ENCODE results near the gene SLC4A2. TPM values are rescaled to one million over a fixed set of nuclear protein-coding genes. Genes with fewer than 3 reads are reported as not detected.
A peak's percentile ranks its signal among the peaks of the same experiment; 100 is the strongest.

SLC4A2 gene
- total RNA-seq, 1 donor from 2014 or later: 128 TPM

DNA sequence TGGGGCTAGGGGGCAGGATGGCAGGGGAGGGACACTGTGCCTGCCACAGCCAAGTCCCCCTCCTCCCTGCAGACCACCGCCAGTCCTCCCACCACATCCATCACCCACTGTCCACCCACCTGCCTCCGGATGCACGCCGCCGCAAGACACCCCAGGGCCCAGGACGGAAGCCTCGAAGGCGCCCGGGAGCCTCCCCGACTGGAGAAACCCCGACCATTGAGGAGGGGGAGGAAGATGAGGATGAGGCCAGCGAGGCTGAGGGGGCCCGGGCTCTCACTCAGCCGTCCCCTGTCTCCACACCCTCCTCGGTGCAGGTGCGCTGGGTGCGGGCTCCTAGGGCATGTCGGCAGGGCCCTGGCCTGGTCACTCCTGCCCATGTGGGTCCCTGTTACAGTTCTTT is 5.1 kb downstream of the SLC4A2 start:
- H3K27ac Mint-ChIP-seq: no peak overlapping the region
- no peak overlapping the region for H3K4me3 Mint-ChIP-seq
- intact Hi-C loops (cut with micrococcal nuclease): no loop called here
- H3K36me3 Mint-ChIP-seq (ENCODE audit: low read depth): peaks cover 7% of the 10 kb centered on the region
- H3K9me3 Mint-ChIP-seq: no peaks in the 10 kb centered on the region
- H3K4me1 Mint-ChIP-seq (ENCODE audit: low read depth): peaks cover 17% of the 10 kb centered on the region
- no peaks in the 10 kb centered on the region for H3K27me3 Mint-ChIP-seq (ENCODE audit: insufficient read depth)
- no peak for DNase-seq (ENCODE audit: low spot score)

DNA sequence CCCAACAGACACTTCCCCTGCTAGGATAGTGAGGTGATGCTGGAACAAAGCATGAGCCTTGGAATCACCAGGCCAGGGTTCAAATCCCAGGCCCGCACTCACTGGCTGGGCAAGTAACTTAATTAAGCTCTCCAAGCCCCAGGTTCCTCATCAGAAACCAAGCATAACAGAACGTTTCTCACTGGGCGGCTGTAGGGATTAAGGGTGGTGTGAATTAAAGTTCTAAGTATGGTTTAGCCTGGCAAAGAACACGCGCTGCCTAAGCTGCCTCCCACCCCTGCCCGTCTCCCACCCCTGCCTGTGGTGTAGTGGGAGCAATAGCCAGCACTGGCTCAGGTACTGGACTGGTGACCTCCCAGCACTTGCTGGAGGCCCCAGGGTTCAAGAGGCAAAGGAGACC is 5.6 kb downstream of the SLC4A2 start:
- H3K9me3 Mint-ChIP-seq: no peaks in the 10 kb centered on the region
- no peak overlapping the region for H3K4me3 Mint-ChIP-seq
- H3K36me3 Mint-ChIP-seq (ENCODE audit: low read depth): peaks cover 7% of the 10 kb centered on the region
- no peaks in the 10 kb centered on the region for H3K27me3 Mint-ChIP-seq (ENCODE audit: insufficient read depth)
- intact Hi-C loops (cut with micrococcal nuclease): no loop called here
- peaks cover 17% of the 10 kb centered on the region for H3K4me1 Mint-ChIP-seq (ENCODE audit: low read depth)
- no peak for DNase-seq (ENCODE audit: low spot score)
- H3K27ac Mint-ChIP-seq: no peak overlapping the region

DNA sequence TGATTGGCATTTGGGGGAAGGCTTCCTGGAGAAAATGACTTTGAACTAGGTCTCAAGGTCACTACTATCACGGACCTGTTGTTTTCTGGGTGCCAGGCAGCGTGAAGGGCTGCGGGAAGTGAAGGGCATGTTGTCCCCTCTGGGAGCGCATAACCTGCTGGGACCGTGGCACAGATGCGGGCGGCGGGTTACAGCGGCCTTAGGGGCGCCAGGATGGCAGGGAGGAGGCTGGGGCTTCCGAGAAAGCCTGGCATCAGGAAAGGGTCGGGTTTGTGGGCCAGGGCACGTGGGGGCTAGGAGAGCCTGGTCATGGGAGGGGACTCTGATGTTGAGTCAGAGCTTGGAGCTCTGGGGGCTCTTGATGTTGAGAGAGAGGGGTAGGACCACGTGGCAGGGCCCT is 6.1 kb downstream of the SLC4A2 start:
- Mint-ChIP-seq H3K4me1 (ENCODE audit: low read depth) (peaks cover 14% of the 10 kb centered on the region), H3K36me3 (ENCODE audit: low read depth) (peaks cover 7% of the 10 kb centered on the region), H3K27ac (no peak overlapping the region), H3K4me3 (no peak overlapping the region), H3K27me3 (ENCODE audit: insufficient read depth) (no peaks in the 10 kb centered on the region), H3K9me3 (no peaks in the 10 kb centered on the region)
- intact Hi-C loops (cut with micrococcal nuclease): no loop called here
- no peak for DNase-seq (ENCODE audit: low spot score)

DNA sequence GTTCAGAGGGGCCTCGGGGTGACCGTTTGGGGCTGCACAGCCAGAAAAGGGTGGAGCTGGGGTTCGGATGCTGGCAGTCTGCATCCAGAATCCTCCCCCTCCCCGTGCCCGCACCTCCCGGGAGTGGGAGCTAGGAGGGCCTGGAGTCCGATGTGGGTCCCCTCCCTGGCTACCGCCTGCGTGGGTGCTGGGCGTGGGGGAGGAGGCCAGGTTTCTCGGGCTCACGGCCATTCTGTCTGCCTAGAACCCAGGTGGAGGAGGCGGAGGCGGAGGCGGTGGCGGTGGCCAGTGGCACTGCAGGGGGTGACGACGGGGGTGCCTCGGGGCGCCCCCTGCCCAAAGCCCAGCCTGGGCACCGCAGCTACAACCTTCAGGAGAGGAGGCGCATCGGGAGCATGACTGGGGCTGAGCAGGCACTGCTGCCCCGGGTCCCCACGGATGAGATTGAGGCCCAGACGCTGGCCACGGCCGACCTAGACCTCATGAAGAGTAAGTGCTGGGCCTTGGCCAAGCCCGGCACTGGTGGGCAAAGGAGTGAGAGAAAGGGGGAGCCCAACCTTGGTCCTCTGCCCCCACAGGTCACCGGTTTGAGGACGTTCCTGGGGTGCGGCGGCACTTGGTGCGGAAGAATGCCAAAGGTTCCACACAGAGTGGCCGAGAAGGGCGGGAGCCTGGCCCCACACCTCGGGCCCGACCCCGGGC is 7.0 kb downstream of the SLC4A2 start:
- Mint-ChIP-seq H3K4me1 (ENCODE audit: low read depth) (peaks cover 5% of the 10 kb centered on the region), H3K27me3 (ENCODE audit: insufficient read depth) (no peaks in the 10 kb centered on the region), H3K36me3 (ENCODE audit: low read depth) (peaks cover 7% of the 10 kb centered on the region), H3K9me3 (no peaks in the 10 kb centered on the region), H3K4me3 (no peak overlapping the region), H3K27ac (no peak overlapping the region)
- no peak for DNase-seq (ENCODE audit: low spot score)
- intact Hi-C loops (cut with micrococcal nuclease): no loop called here

DNA sequence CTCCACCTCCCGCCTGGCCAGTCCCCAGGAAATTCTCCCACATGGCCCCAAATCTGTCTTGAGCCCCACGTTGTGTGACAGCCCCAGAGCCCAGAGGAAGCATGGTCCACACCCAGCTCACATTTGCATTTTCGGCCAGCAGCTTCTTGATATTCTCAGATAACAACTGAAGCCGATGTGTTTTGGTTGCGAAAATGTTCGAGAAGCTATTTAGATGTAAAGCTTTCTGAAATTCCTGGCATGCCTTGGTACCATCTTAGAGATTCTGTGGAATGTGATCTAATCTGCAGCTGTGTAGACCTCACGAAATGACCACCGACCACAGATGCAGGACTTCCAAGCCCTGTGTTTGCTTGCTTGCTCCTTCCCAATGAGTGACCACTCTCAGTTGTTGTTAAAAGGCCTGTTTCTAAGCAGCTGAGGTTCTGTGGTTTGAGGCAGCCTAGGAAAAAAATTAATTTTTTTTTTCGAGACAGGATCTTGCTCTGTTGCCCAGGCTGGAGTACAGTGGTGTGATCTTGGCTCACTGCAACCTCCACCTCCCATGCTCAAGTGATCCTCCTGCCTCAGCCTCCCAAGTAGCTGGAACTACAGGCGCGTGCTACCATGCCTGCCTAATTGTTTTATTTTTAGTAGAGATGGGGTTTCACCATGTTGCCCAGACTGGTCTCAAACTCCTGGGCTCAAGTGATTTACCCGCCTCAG is 8.8 kb downstream of the SLC4A2 start:
- no peak overlapping the region for H3K27ac Mint-ChIP-seq

DNA sequence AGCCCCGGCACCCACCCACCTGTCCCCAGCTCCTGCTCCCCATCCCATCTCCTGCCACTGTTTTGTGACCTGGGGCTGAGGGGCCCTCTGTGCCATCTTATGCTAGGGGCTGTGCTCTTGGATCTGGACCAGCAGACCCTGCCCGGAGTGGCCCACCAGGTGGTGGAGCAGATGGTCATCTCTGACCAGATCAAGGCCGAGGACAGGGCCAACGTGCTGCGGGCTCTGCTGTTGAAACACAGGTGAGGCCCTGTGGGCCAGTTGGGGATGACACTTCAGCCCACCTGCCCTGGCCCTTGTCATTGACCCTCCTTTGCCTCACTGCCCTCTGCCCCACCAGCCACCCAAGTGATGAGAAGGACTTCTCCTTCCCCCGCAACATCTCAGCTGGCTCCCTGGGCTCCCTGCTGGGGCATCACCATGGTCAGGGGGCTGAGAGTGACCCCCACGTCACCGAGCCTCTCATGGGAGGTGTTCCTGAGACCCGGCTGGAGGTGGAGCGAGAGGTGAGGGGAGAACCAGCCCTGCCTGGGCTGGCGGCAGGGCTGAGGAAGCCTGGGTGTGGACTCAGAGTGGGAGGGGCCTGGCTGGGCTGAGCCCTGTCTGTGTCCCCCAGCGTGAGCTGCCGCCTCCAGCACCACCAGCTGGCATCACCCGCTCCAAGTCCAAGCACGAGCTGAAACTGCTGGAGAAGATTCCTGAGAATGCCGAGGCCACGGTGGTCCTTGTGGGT is 10.6 kb downstream of the SLC4A2 start:
- DNase-seq (ENCODE audit: low spot score): no peak
- Mint-ChIP-seq H3K4me3 (no peak overlapping the region), H3K4me1 (ENCODE audit: low read depth) (no peaks in the 10 kb centered on the region), H3K36me3 (ENCODE audit: low read depth) (peaks cover 17% of the 10 kb centered on the region), H3K27me3 (ENCODE audit: insufficient read depth) (no peaks in the 10 kb centered on the region), H3K9me3 (no peaks in the 10 kb centered on the region), H3K27ac (no peak overlapping the region)
- intact Hi-C loops (cut with micrococcal nuclease): no loop called here

More for the DNA sequence above, 8.8 kb downstream of the SLC4A2 start:
- Mint-ChIP-seq H3K27me3 (ENCODE audit: insufficient read depth) (no peaks in the 10 kb centered on the region), H3K36me3 (ENCODE audit: low read depth) (peaks cover 12% of the 10 kb centered on the region), H3K9me3 (no peaks in the 10 kb centered on the region), H3K4me3 (no peak overlapping the region), H3K4me1 (ENCODE audit: low read depth) (no peaks in the 10 kb centered on the region)
- intact Hi-C loops (cut with micrococcal nuclease): no loop called here
- no peak for DNase-seq (ENCODE audit: low spot score)

DNA sequence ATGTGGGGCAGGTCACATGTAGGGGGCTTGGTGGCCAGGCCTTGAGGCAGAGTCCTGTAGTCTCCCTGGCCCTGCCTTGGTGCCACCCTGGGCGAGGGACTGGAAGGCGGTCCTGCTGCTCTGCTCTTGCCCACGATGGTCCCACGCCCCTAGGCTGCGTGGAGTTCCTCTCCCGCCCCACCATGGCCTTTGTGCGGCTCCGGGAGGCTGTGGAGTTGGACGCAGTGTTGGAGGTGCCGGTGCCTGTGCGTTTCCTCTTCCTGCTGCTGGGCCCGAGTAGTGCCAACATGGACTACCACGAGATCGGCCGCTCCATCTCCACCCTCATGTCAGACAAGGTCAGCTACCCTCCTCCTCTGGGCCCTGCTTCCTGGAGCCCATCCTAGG is 11.2 kb downstream of the SLC4A2 start:
- no peaks in the 10 kb centered on the region for H3K4me1 Mint-ChIP-seq (ENCODE audit: low read depth)
- no peak overlapping the region for H3K4me3 Mint-ChIP-seq
- no peak for DNase-seq (ENCODE audit: low spot score)
- peak overlapping the region; percentile 18 for H3K27ac Mint-ChIP-seq
- intact Hi-C loops (cut with micrococcal nuclease): no loop called here
- H3K27me3 Mint-ChIP-seq (ENCODE audit: insufficient read depth): no peaks in the 10 kb centered on the region
- no peaks in the 10 kb centered on the region for H3K9me3 Mint-ChIP-seq
- H3K36me3 Mint-ChIP-seq (ENCODE audit: low read depth): peaks cover 15% of the 10 kb centered on the region

DNA sequence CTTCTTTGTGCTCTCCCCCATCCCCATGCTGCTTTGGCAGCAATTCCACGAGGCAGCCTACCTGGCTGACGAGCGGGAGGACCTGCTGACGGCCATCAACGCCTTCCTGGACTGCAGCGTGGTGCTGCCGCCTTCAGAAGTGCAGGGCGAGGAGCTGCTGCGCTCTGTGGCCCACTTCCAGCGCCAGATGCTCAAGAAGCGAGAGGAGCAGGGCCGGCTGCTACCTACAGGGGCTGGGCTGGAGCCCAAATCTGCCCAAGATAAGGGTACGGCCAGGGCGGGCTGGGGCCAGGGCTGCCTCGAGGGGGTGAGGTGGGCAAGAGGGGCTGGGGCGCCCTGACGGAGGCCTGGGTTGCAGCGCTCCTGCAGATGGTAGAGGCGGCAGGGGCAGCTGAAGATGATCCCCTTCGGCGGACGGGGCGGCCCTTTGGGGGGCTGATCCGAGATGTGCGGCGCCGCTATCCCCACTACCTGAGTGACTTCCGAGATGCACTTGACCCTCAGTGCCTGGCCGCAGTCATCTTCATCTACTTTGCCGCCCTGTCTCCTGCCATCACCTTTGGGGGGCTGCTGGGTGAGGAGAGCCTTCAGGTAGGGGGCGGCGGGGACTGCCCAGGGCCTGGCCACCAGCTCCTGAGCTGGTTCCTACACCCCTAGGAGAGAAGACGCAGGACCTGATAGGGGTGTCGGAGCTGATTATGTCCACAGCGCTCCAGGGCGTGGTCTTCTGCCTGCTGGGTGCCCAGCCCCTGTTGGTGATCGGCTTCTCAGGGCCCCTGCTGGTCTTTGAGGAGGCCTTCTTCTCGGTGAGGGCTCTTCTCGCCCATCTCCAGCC is 11.9 kb downstream of the SLC4A2 start:
- Mint-ChIP-seq H3K4me3 (no peak overlapping the region), H3K4me1 (ENCODE audit: low read depth) (no peaks in the 10 kb centered on the region), H3K27ac (no peak overlapping the region), H3K36me3 (ENCODE audit: low read depth) (peaks cover 21% of the 10 kb centered on the region), H3K9me3 (no peaks in the 10 kb centered on the region), H3K27me3 (ENCODE audit: insufficient read depth) (no peaks in the 10 kb centered on the region)
- no peak for DNase-seq (ENCODE audit: low spot score)
- intact Hi-C loops (cut with micrococcal nuclease): no loop called here

DNA sequence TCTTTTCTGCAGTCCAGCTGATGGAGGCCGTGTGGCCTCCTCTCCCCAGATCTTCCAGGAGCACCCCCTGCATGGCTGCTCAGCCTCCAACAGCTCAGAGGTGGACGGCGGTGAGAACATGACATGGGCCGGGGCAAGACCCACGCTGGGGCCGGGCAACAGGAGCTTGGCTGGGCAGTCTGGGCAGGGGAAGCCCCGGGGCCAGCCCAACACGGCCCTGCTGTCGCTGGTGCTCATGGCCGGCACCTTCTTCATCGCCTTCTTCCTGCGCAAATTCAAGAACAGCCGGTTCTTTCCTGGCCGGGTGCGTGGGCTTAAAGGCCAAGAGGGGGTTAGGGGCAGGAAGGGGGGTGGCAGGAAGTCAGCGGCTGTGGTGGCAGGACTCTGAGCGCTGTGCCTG is 14.6 kb downstream of the SLC4A2 start:
- H3K27ac Mint-ChIP-seq: no peak overlapping the region
- H3K36me3 Mint-ChIP-seq (ENCODE audit: low read depth): peaks cover 28% of the 10 kb centered on the region
- H3K4me3 Mint-ChIP-seq: no peak overlapping the region
- no peaks in the 10 kb centered on the region for H3K9me3 Mint-ChIP-seq
- DNase-seq (ENCODE audit: low spot score): no peak
- intact Hi-C loops (cut with micrococcal nuclease): no loop called here
- H3K27me3 Mint-ChIP-seq (ENCODE audit: insufficient read depth): no peaks in the 10 kb centered on the region
- H3K4me1 Mint-ChIP-seq (ENCODE audit: low read depth): peaks cover 9% of the 10 kb centered on the region

DNA sequence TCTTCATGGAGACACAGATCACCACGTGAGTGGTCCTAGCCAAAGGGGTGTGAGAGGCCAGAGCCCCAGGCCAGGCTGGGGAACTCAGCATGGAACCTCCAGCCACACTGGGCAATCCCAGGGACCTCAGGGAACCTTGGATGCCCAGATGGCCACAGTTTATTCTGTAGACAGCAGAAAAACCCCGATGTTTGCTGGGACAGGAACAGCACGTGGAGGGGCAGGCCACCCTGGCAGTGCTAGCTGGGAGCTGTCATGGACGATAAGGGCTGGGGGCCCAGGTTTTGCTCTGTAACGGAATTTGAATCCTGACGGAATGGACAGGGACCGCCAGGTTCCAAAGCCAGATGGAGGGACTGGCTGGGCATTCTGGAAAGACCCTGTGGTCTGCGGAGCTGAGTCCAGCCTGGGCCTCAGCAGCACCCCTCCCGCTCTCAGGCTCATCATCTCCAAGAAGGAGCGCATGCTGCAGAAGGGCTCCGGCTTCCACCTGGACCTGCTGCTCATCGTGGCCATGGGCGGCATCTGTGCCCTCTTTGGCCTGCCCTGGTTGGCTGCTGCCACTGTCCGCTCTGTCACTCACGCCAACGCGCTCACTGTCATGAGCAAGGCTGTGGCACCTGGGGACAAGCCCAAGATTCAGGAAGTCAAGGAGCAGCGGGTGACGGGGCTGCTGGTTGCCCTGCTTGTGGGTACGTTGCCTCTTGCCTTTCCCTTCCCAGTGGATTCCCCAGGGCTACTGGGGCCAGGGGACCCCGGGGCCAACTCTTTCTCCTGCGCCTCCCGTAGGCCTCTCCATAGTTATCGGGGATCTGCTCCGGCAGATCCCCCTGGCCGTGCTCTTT is 15.7 kb downstream of the SLC4A2 start:
- Mint-ChIP-seq H3K27ac (no peak overlapping the region), H3K4me3 (no peak overlapping the region), H3K4me1 (ENCODE audit: low read depth) (peaks cover 13% of the 10 kb centered on the region), H3K36me3 (ENCODE audit: low read depth) (peaks cover 30% of the 10 kb centered on the region), H3K9me3 (no peaks in the 10 kb centered on the region), H3K27me3 (ENCODE audit: insufficient read depth) (no peaks in the 10 kb centered on the region)
- intact Hi-C loops (cut with micrococcal nuclease): no loop called here
- DNase-seq (ENCODE audit: low spot score): no peak

DNA sequence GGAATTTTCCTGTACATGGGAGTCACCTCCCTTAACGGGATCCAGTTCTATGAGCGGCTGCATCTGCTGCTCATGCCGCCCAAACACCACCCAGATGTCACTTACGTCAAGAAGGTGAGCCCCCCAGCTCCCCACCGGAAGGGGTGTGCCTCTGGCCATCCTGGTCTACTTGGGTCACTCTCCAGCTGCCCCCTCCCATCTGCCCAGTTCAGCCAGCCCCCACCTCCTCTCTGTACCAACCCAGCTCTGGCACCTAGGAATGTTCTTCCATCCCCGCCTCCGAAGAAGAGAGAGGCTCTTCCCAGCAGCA is 16.2 kb downstream of the SLC4A2 start:
- intact Hi-C loops (cut with micrococcal nuclease): no loop called here
- Mint-ChIP-seq H3K4me1 (ENCODE audit: low read depth) (peaks cover 13% of the 10 kb centered on the region), H3K4me3 (no peak overlapping the region), H3K27me3 (ENCODE audit: insufficient read depth) (no peaks in the 10 kb centered on the region), H3K36me3 (ENCODE audit: low read depth) (peaks cover 30% of the 10 kb centered on the region), H3K9me3 (no peaks in the 10 kb centered on the region), H3K27ac (no peak overlapping the region)
- DNase-seq (ENCODE audit: low spot score): no peak

DNA sequence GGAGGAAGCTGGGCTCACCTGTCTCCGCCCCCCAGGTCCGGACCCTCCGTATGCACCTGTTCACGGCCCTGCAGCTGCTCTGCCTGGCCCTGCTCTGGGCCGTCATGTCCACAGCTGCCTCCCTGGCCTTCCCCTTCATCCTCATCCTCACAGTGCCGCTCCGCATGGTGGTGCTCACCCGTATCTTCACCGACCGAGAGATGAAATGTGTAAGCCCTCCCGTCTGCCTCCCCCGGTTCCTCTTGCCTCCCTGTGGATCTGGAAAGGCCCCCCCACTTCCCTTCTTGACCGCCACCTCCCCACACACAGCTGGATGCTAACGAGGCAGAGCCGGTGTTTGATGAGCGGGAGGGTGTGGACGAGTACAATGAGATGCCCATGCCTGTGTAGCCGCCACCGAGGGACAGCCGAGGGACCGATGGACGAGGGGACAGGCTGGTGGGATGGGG is 16.6 kb downstream of the SLC4A2 start:
- no peaks in the 10 kb centered on the region for H3K27me3 Mint-ChIP-seq (ENCODE audit: insufficient read depth)
- H3K4me3 Mint-ChIP-seq: no peak overlapping the region
- DNase-seq (ENCODE audit: low spot score): no peak
- H3K36me3 Mint-ChIP-seq (ENCODE audit: low read depth): peaks cover 30% of the 10 kb centered on the region
- no peak overlapping the region for H3K27ac Mint-ChIP-seq
- H3K9me3 Mint-ChIP-seq: no peaks in the 10 kb centered on the region
- intact Hi-C loops (cut with micrococcal nuclease): no loop called here
- H3K4me1 Mint-ChIP-seq (ENCODE audit: low read depth): peaks cover 13% of the 10 kb centered on the region
